ENCODE results near the gene EPHA3. TPM values are rescaled to one million over a fixed set of nuclear protein-coding genes. Genes with fewer than 3 reads are reported as not detected.

EPHA3 gene
- total RNA-seq, 1 experiment from 2014 or later = 21.5 TPM

DNA sequence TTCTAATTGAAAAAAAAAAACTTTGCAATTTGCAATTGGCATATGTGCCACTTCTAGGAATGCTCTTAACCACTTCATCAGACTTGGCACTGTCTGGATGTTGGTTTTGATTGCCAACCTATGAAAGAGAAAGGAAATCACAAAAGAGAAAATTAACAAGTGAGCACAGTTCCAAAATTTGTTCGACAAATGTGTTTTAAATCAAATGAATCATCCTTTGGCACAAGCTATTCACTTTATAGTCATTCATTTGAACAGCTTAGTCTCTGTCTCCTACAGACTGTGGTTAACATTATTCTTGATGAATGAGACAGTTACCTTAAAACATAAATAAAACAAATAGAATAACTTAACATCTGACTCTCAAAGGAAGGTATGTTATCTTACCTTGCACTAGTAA lies 265.0 kb downstream of the EPHA3 start:
- CTCF ChIA-PET = no interaction called here
- Histone ChIP-seq H3K27ac (ENCODE audit: low read depth, low read length, poor library complexity, severe bottlenecking) (no peak overlapping the region), H3K9me3 (ENCODE audit: low read depth, low read length, poor library complexity, severe bottlenecking) (no peaks in the 10 kb centered on the region), H3K36me3 (ENCODE audit: insufficient read depth, low read length, poor library complexity, severe bottlenecking) (no peaks in the 10 kb centered on the region), H3K4me3 (ENCODE audit: low read depth, low read length, poor library complexity, severe bottlenecking) (no peak overlapping the region), H3K27me3 (replicated peaks; ENCODE audit: insufficient read depth, low read depth, low read length, poor library complexity) (no peaks in the 10 kb centered on the region), H3K4me1 (ENCODE audit: insufficient read depth, low read length, poor library complexity, severe bottlenecking) (peaks cover 36% of the 10 kb centered on the region)
- intact Hi-C loops (cut with micrococcal nuclease; ENCODE audit: unreplicated experiment) = no loop called here
- POLR2A ChIA-PET (ENCODE audit: low non-redundant PET) = interaction anchor here (0.6 kb wide), 1 partner anchor 313 kb away, joined by 3 read pairs; no protein-coding TSS in a partner anchor
- peak; percentile 70 for DNase-seq (ENCODE audit: low spot score)
- no TSS peak for BruUV-seq (replicated peaks)
- no peak for TF ChIP-seq EZH2 (IDR thresholded peaks at IDR 0.05; ENCODE audit: borderline replicate concordance, low read depth, low read length, poor library complexity, severe bottlenecking)
- TF ChIP-seq, protein P1, sequence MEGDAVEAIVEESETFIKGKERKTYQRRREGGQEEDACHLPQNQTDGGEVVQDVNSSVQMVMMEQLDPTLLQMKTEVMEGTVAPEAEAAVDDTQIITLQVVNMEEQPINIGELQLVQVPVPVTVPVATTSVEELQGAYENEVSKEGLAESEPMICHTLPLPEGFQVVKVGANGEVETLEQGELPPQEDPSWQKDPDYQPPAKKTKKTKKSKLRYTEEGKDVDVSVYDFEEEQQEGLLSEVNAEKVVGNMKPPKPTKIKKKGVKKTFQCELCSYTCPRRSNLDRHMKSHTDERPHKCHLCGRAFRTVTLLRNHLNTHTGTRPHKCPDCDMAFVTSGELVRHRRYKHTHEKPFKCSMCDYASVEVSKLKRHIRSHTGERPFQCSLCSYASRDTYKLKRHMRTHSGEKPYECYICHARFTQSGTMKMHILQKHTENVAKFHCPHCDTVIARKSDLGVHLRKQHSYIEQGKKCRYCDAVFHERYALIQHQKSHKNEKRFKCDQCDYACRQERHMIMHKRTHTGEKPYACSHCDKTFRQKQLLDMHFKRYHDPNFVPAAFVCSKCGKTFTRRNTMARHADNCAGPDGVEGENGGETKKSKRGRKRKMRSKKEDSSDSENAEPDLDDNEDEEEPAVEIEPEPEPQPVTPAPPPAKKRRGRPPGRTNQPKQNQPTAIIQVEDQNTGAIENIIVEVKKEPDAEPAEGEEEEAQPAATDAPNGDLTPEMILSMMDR (conservative IDR thresholded peaks at IDR 0.05; ENCODE audit: low read depth, low read length) = no peak

DNA sequence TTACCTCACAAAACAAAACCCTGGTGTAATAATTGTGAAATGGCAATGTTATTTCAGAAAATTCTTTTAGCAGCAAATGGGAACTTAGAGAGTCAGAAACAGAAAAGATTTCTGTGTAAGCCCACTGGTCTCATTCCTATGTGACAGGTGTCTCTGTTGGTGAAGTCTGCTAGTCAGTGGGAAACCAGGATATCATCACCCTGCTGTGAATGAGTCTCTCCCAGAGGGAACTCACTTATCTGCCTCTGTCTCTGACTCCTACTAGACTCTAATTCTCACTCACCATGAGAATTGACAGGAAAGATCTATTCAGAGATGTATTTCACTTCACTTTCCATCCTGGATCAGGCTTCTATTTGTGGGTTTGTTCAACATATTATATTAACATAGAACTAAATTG lies 266.0 kb downstream of the EPHA3 start:
- ChIA-PET POLR2A (ENCODE audit: low non-redundant PET) (no interaction called here), CTCF (no interaction called here)
- peaks cover 30% of the 10 kb centered on the region for H3K4me1 ChIP-seq (ENCODE audit: insufficient read depth, low read length, poor library complexity, severe bottlenecking)
- no peak for DNase-seq (ENCODE audit: low spot score)
- H3K4me3 ChIP-seq (ENCODE audit: low read depth, low read length, poor library complexity, severe bottlenecking) = no peak overlapping the region
- intact Hi-C loops (cut with micrococcal nuclease; ENCODE audit: unreplicated experiment) = no loop called here
- no peaks in the 10 kb centered on the region for H3K9me3 ChIP-seq (ENCODE audit: low read depth, low read length, poor library complexity, severe bottlenecking)
- no TSS peak for BruUV-seq (replicated peaks)
- H3K27me3 ChIP-seq (replicated peaks; ENCODE audit: insufficient read depth, low read depth, low read length, poor library complexity) = no peaks in the 10 kb centered on the region
- no peaks in the 10 kb centered on the region for H3K36me3 ChIP-seq (ENCODE audit: insufficient read depth, low read length, poor library complexity, severe bottlenecking)
- TF ChIP-seq, protein P1 (conservative IDR thresholded peaks at IDR 0.05; ENCODE audit: low read depth, low read length) = no peak
- no peak for TF ChIP-seq EZH2 (IDR thresholded peaks at IDR 0.05; ENCODE audit: borderline replicate concordance, low read depth, low read length, poor library complexity, severe bottlenecking)
- no peak overlapping the region for H3K27ac ChIP-seq (ENCODE audit: low read depth, low read length, poor library complexity, severe bottlenecking)

DNA sequence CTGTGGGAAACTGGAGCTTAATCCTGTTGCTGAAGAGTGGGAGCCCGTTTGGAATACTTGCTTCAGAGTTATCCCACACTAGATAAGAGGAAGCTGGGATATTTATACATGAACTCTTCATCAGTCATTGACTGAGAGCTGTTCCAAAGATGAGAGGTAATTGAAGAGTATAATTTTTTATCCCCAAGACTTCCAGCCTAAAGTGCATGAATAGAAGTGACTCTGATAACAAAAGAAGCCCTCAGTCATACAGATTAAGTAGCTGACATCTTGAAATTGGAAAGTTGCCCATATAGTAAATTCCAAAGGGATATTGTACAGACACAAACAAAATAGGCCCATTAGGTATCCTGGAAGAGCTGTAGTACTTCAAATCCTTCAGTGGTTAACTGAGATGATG lies 268.0 kb downstream of the EPHA3 start:
- no TSS peak for BruUV-seq (replicated peaks)
- DNase-seq (ENCODE audit: low spot score) = peak; percentile 49
- H3K4me1 ChIP-seq (ENCODE audit: insufficient read depth, low read length, poor library complexity, severe bottlenecking) = peaks cover 30% of the 10 kb centered on the region
- intact Hi-C loops (cut with micrococcal nuclease; ENCODE audit: unreplicated experiment) = no loop called here
- no peaks in the 10 kb centered on the region for H3K27me3 ChIP-seq (replicated peaks; ENCODE audit: insufficient read depth, low read depth, low read length, poor library complexity)
- ChIA-PET POLR2A (ENCODE audit: low non-redundant PET) (no interaction called here), CTCF (no interaction called here)
- no peak for TF ChIP-seq EZH2 (IDR thresholded peaks at IDR 0.05; ENCODE audit: borderline replicate concordance, low read depth, low read length, poor library complexity, severe bottlenecking)
- TF ChIP-seq, protein P1 (conservative IDR thresholded peaks at IDR 0.05; ENCODE audit: low read depth, low read length) = no peak
- no peaks in the 10 kb centered on the region for H3K36me3 ChIP-seq (ENCODE audit: insufficient read depth, low read length, poor library complexity, severe bottlenecking)
- H3K4me3 ChIP-seq (ENCODE audit: low read depth, low read length, poor library complexity, severe bottlenecking) = no peak overlapping the region
- no peaks in the 10 kb centered on the region for H3K9me3 ChIP-seq (ENCODE audit: low read depth, low read length, poor library complexity, severe bottlenecking)
- no peak overlapping the region for H3K27ac ChIP-seq (ENCODE audit: low read depth, low read length, poor library complexity, severe bottlenecking)

All from A673 (cell line).